Neural cell (in vitro differentiated cells): ENCODE results near the gene TMEM74B. TPM values are rescaled to one million over a fixed set of nuclear protein-coding genes. Genes with fewer than 3 reads are reported as not detected.

Source experiments
- H2AFZ ChIP-seq: fragments of 200-600, 300-800 bp; sonication (generic), shearing (Covaris generic); 2 replicates; pipeline ENCODE4 v1.6.0; 2014; ENCODE audit warnings: low read depth, mild to moderate bottlenecking, antibody characterized with exemption, low read length, moderate library complexity
- H3F3A ChIP-seq: fragments of 200-600 bp; shearing (Covaris generic); 2 replicates; pipeline ENCODE4 v1.6.1; 2016; ENCODE audit warnings: mild to moderate bottlenecking, moderate library complexity, mixed read lengths, antibody characterized with exemption, low read length; ENCODE audit not compliant: insufficient read depth, poor library complexity, severe bottlenecking
- H3K27ac ChIP-seq: fragments of 200-600, 300-800 bp; sonication (generic), shearing (Covaris generic); 2 replicates; pipeline ENCODE4 v1.5.1; 2014; ENCODE audit warnings: mild to moderate bottlenecking, low read length, moderate library complexity
- H3K27me3 ChIP-seq: fragments of 300-800, 200-600 bp; sonication (generic), shearing (Covaris generic); 2 replicates; pipeline ENCODE4 v1.6.0; 2014; ENCODE audit warnings: mild to moderate bottlenecking, low read depth, low read length, moderate library complexity; ENCODE audit not compliant: insufficient read depth
- H3K36me3 ChIP-seq: fragments of 300-800, 200-600 bp; sonication (generic), shearing (Covaris generic); 2 replicates; pipeline ENCODE4 v1.5.1; 2014; ENCODE audit warnings: mild to moderate bottlenecking, antibody characterized with exemption, low read length, moderate library complexity; ENCODE audit not compliant: insufficient read depth
- H3K4me2 ChIP-seq: fragments of 300-800, 200-600 bp; sonication (generic), shearing (Covaris generic); 2 replicates; pipeline ENCODE4 v1.6.0; 2014; ENCODE audit warnings: mild to moderate bottlenecking, low read length
- H3K4me3 ChIP-seq: fragments of 300-800, 200-600 bp; sonication (generic), shearing (Covaris generic); 2 replicates; pipeline ENCODE4 v1.5.1; 2014; ENCODE audit warnings: mild to moderate bottlenecking, low read length, moderate library complexity
- H3K79me2 ChIP-seq: fragments of 200-600 bp; shearing (Covaris generic); replicated peaks from 2 replicates; pipeline ENCODE4 v1.6.0; 2014; ENCODE audit warnings: mild to moderate bottlenecking, low read length, moderate library complexity; ENCODE audit not compliant: insufficient read depth
- H3K9ac ChIP-seq: fragments of 300-800, 200-600 bp; sonication (generic), shearing (Covaris generic); 2 replicates; pipeline ENCODE4 v1.6.1; 2016; ENCODE audit warnings: mild to moderate bottlenecking, low read length, mixed read lengths
- H3K9me2 ChIP-seq: fragments of 200-600 bp; shearing (Covaris generic); 2 replicates; pipeline ENCODE4 v1.6.1; 2016; ENCODE audit warnings: mild to moderate bottlenecking, low read length, mixed read lengths; ENCODE audit not compliant: insufficient read depth
- H3K9me3 ChIP-seq: fragments of 200-600, 300-800 bp; sonication (generic), shearing (Covaris generic); 2 replicates; pipeline ENCODE4 v1.6.1; 2016; ENCODE audit warnings: mild to moderate bottlenecking, mixed run types, low read length, moderate library complexity, mixed read lengths
- H4K20me1 ChIP-seq: fragments of 200-600 bp; shearing (Covaris generic); 2 replicates; pipeline ENCODE4 v1.6.1; 2016; ENCODE audit warnings: mild to moderate bottlenecking, mixed run types; ENCODE audit not compliant: insufficient read depth
- CTCF ChIP-seq: fragments of 450-650 bp; IDR thresholded peaks from 2 replicates; pipeline ENCODE4 v1.5.1; 2014; ENCODE audit warnings: antibody characterized with exemption, mild to moderate bottlenecking, moderate library complexity; ENCODE audit not compliant: poor library complexity, severe bottlenecking
- EP300 ChIP-seq: fragments of 450-650 bp; conservative IDR thresholded peaks from 2 replicates; pipeline ENCODE4 v1.6.1; 2014; ENCODE audit warnings: antibody characterized with exemption, mild to moderate bottlenecking, moderate library complexity; ENCODE audit not compliant: poor library complexity, severe bottlenecking
- EZH2 ChIP-seq: fragments of 200-600, 300-800 bp; shearing (Covaris generic), sonication (generic); IDR thresholded peaks from 2 replicates; pipeline ENCODE4 v1.6.1; 2014; ENCODE audit warnings: antibody characterized with exemption, low read length, borderline replicate concordance, mild to moderate bottlenecking; ENCODE audit not compliant: insufficient read depth, poor library complexity, severe bottlenecking
- MXI1 ChIP-seq: fragments of 450-650 bp; conservative IDR thresholded peaks from 2 replicates; pipeline ENCODE4 v1.6.1; 2014; ENCODE audit warnings: antibody characterized with exemption, mild to moderate bottlenecking; ENCODE audit not compliant: poor library complexity, severe bottlenecking
- POLR2AphosphoS5 ChIP-seq: IDR thresholded peaks from 2 replicates; pipeline ENCODE4 v1.6.1; 2012
- RAD21 ChIP-seq: fragments of 450-650 bp; conservative IDR thresholded peaks from 2 replicates; pipeline ENCODE4 v1.6.1; 2014; ENCODE audit warnings: antibody characterized with exemption, mild to moderate bottlenecking, moderate library complexity
- REST ChIP-seq: IDR thresholded peaks from 2 replicates; pipeline ENCODE4 v1.6.1; 2012; ENCODE audit warnings: borderline replicate concordance
- SMC3 ChIP-seq: fragments of 450-650 bp; conservative IDR thresholded peaks from 2 replicates; pipeline ENCODE4 v1.6.1; 2014; ENCODE audit warnings: antibody characterized with exemption, mild to moderate bottlenecking, moderate library complexity; ENCODE audit not compliant: poor library complexity
- TAF1 ChIP-seq: IDR thresholded peaks from 2 replicates; pipeline ENCODE4 v1.6.1; 2012; ENCODE audit warnings: low read depth
- polyA plus RNA-seq: library from polyadenylated mRNA; depleted of rRNA; stranded (reverse); fragments of >200 nt; gene quantifications from 2 replicates; pipeline ENCODE4 v1.2.3, GENCODE V29; 2014

The TMEM74B gene
- polyA plus RNA-seq, 1 donor from 2014 or later: 155 TPM

DNA sequence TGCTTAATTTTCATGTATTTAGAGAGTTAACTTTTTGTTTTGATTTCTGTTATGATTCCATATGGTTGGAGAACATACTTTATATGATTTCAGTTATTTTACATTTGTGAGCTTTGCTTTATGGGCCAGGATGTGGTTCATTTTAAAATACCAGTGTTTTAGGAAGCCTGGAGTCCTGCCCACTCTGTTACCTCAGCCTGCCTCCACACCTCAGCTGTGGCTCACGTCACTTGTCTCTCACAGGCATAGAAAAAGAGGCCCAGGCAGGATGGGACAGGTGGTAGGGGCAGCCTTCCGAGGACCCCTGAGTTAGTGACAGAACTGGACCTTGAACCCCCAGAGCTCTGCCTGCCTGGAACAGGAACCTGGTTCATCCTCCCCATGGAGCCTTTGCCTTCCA is 50.4 kb downstream of the TMEM74B start:
- H3K79me2 ChIP-seq: peaks cover 7% of the 10 kb centered on the region
- H3K27me3 ChIP-seq: no peaks in the 10 kb centered on the region
- no peaks in the 10 kb centered on the region for H3K9me2 ChIP-seq
- H2AFZ ChIP-seq: no peak overlapping the region
- no peaks in the 10 kb centered on the region for H3K9me3 ChIP-seq
- H4K20me1 ChIP-seq: no peaks in the 10 kb centered on the region
- H3K9ac ChIP-seq: no peak overlapping the region
- H3K36me3 ChIP-seq: peaks cover 15% of the 10 kb centered on the region
- no peak overlapping the region for H3K27ac ChIP-seq
- no peaks in the 10 kb centered on the region for H3F3A ChIP-seq
- no peak overlapping the region for H3K4me3 ChIP-seq
- H3K4me2 ChIP-seq: no peak overlapping the region
- TF ChIP-seq REST (no peak), POLR2AphosphoS5 (no peak), EP300 (no peak), EZH2 (no peak), TAF1 (no peak), CTCF (no peak), RAD21 (no peak), SMC3 (no peak), MXI1 (no peak)

GRCh38 chr20:1131354-1131753 is 53.4 kb downstream of the TMEM74B start:
- Histone ChIP-seq H3K27ac (no peak overlapping the region), H3K79me2 (peaks cover 7% of the 10 kb centered on the region), H3K9me2 (no peaks in the 10 kb centered on the region), H3K4me2 (no peak overlapping the region), H3K27me3 (no peaks in the 10 kb centered on the region), H3K9ac (no peak overlapping the region), H2AFZ (no peak overlapping the region), H3K4me3 (no peak overlapping the region), H3F3A (no peaks in the 10 kb centered on the region), H3K36me3 (peaks cover 20% of the 10 kb centered on the region), H4K20me1 (no peaks in the 10 kb centered on the region), H3K9me3 (no peaks in the 10 kb centered on the region)
- TF ChIP-seq CTCF (no peak), EZH2 (no peak), TAF1 (no peak), SMC3 (no peak), REST (no peak), MXI1 (no peak), RAD21 (no peak), POLR2AphosphoS5 (no peak), EP300 (no peak)
